ENCODE data around the gene PTGFRN.

Gene PTGFRN

GRCh38 chr1:117013309-117013858, 103.7 kb downstream of the PTGFRN start:
- Histone ChIP-seq H3K4me2 (ENCODE audit: low read depth, low read length, poor library complexity, severe bottlenecking) (no peak overlapping the region), H3F3A (ENCODE audit: insufficient read depth) (no peaks in the 10 kb centered on the region), H3K4me3 (ENCODE audit: insufficient read depth, low read length, poor library complexity, severe bottlenecking) (no peak overlapping the region), H3K79me2 (ENCODE audit: insufficient read depth, low read length) (no peaks in the 10 kb centered on the region), H2AFZ (ENCODE audit: low read depth, low read length, severe bottlenecking) (no peak overlapping the region), H3K27ac (ENCODE audit: low read depth, low read length) (no peak overlapping the region), H3K9me3 (ENCODE audit: insufficient read depth, low read length) (no peaks in the 10 kb centered on the region), H3K9me2 (replicated peaks; ENCODE audit: insufficient read depth, low read length) (no peaks in the 10 kb centered on the region), H3K9ac (ENCODE audit: low read length) (no peak overlapping the region), H3K36me3 (ENCODE audit: low read length) (no peaks in the 10 kb centered on the region), H4K20me1 (ENCODE audit: low read depth, low read length) (no peaks in the 10 kb centered on the region), H3K27me3 (ENCODE audit: low read length) (no peaks in the 10 kb centered on the region)
- TF ChIP-seq CTCF (IDR thresholded peaks at IDR 0.05; ENCODE audit: insufficient read depth, low read length, poor library complexity, severe bottlenecking) (no peak), EZH2phosphoT487 (conservative IDR thresholded peaks at IDR 0.05; ENCODE audit: low read length) (no peak)

- no peak overlapping the region for H3K27ac ChIP-seq (ENCODE audit: low read depth, low read length)
- no peaks in the 10 kb centered on the region for H3K9me2 ChIP-seq (replicated peaks; ENCODE audit: insufficient read depth, low read length)
- no peak for TF ChIP-seq EZH2phosphoT487 (conservative IDR thresholded peaks at IDR 0.05; ENCODE audit: low read length)
- TF ChIP-seq CTCF (IDR thresholded peaks at IDR 0.05; ENCODE audit: insufficient read depth, low read length, poor library complexity, severe bottlenecking) = no peak
- no peaks in the 10 kb centered on the region for H3K9me3 ChIP-seq (ENCODE audit: insufficient read depth, low read length)
- H3K36me3 ChIP-seq (ENCODE audit: low read length) = no peaks in the 10 kb centered on the region
- H3K27me3 ChIP-seq (ENCODE audit: low read length) = no peaks in the 10 kb centered on the region; the same call in 1 of the 2 replicates
- H2AFZ ChIP-seq (ENCODE audit: low read depth, low read length, severe bottlenecking) = no peak overlapping the region
- H4K20me1 ChIP-seq (ENCODE audit: low read depth, low read length) = no peaks in the 10 kb centered on the region
- no peaks in the 10 kb centered on the region for H3K79me2 ChIP-seq (ENCODE audit: insufficient read depth, low read length)
- no peaks in the 10 kb centered on the region for H3F3A ChIP-seq (ENCODE audit: insufficient read depth)
- H3K4me2 ChIP-seq (ENCODE audit: low read depth, low read length, poor library complexity, severe bottlenecking) = no peak overlapping the region
- no peak overlapping the region for H3K4me3 ChIP-seq (ENCODE audit: insufficient read depth, low read length, poor library complexity, severe bottlenecking)
- H3K9ac ChIP-seq (ENCODE audit: low read length) = no peak overlapping the region
Measured at GRCh38 chr1:117014209-117014608, 104.5 kb downstream of the PTGFRN start.

GRCh38 chr1:117015724-117016123, 106.0 kb downstream of the PTGFRN start:
- TF ChIP-seq EZH2phosphoT487 (conservative IDR thresholded peaks at IDR 0.05; ENCODE audit: low read length) (no peak), CTCF (IDR thresholded peaks at IDR 0.05; ENCODE audit: insufficient read depth, low read length, poor library complexity, severe bottlenecking) (no peak)
- H3K4me2 ChIP-seq (ENCODE audit: low read depth, low read length, poor library complexity, severe bottlenecking) = no peak overlapping the region

More at GRCh38 chr1:117015724-117016123, 106.0 kb downstream of the PTGFRN start:
- H3K9ac ChIP-seq (ENCODE audit: low read length) = no peak overlapping the region
- H3K27me3 ChIP-seq (ENCODE audit: low read length) = no peaks in the 10 kb centered on the region; the same call in 1 of the 2 replicates
- H3K9me2 ChIP-seq (replicated peaks; ENCODE audit: insufficient read depth, low read length) = no peaks in the 10 kb centered on the region
- H3K4me3 ChIP-seq (ENCODE audit: insufficient read depth, low read length, poor library complexity, severe bottlenecking) = no peak overlapping the region
- H3K36me3 ChIP-seq (ENCODE audit: low read length) = no peaks in the 10 kb centered on the region
- no peaks in the 10 kb centered on the region for H4K20me1 ChIP-seq (ENCODE audit: low read depth, low read length)
- no peak overlapping the region for H2AFZ ChIP-seq (ENCODE audit: low read depth, low read length, severe bottlenecking)
- H3K79me2 ChIP-seq (ENCODE audit: insufficient read depth, low read length) = no peaks in the 10 kb centered on the region
- no peaks in the 10 kb centered on the region for H3K9me3 ChIP-seq (ENCODE audit: insufficient read depth, low read length)
- no peak overlapping the region for H3K27ac ChIP-seq (ENCODE audit: low read depth, low read length)
- no peaks in the 10 kb centered on the region for H3F3A ChIP-seq (ENCODE audit: insufficient read depth)
